ENCODE data around the gene EFCAB13.
"Not testable (repeated sequence)": the region's sequence is repeated elsewhere in the genome, so short reads cannot be mapped to it uniquely, and the experiment has no call there.

Gene EFCAB13

GRCh38 chr17:47425233-47425632 lies 101.5 kb downstream of the EFCAB13 start:
- not testable (repeated sequence) for DNase-seq (ENCODE audit: low read depth in 2 of 3, low spot score in 2 of 3)

- not testable (repeated sequence) for DNase-seq (ENCODE audit: low read depth in 2 of 3, low spot score in 2 of 3)
Measured at GRCh38 chr17:47425887-47426635, 102.3 kb downstream of the EFCAB13 start.

- DNase-seq (ENCODE audit: low read depth in 2 of 3, low spot score in 2 of 3): no peak
Measured at GRCh38 chr17:47427985-47428384, 104.2 kb downstream of the EFCAB13 start.

GRCh38 chr17:47432240-47432639 lies 108.5 kb downstream of the EFCAB13 start:
- not testable (repeated sequence) for DNase-seq (ENCODE audit: low read depth in 2 of 3, low spot score in 2 of 3)

- no peak for DNase-seq (ENCODE audit: low read depth in 2 of 3, low spot score in 2 of 3)
Measured at GRCh38 chr17:47465165-47465564, 141.4 kb downstream of the EFCAB13 start.

- DNase-seq (ENCODE audit: low read depth in 2 of 3, low spot score in 2 of 3): not testable (repeated sequence)
Measured at GRCh38 chr17:47466976-47467375, 143.2 kb downstream of the EFCAB13 start.

- no peak for DNase-seq (ENCODE audit: low read depth in 2 of 3, low spot score in 2 of 3)
Measured at GRCh38 chr17:47470836-47471235, 147.1 kb downstream of the EFCAB13 start.

- not testable (repeated sequence) for DNase-seq (ENCODE audit: low read depth in 2 of 3, low spot score in 2 of 3)
Measured at GRCh38 chr17:47472073-47472472, 148.3 kb downstream of the EFCAB13 start.

All from activated CD8-positive, alpha-beta memory T cell treated with anti-CD3 and anti-CD28 coated beads for 48 hours (primary cell).